HCT116 (cell line): Measurements from ENCODE around the gene TTR. TPM values are rescaled to one million over a fixed set of nuclear protein-coding genes. Genes with fewer than 3 reads are reported as not detected.

ENCODE experiments used
- ATAC-seq: fragments of 200-7000 bp; cut with Tn5 transposase; 2 replicates; pipeline ENCODE4 v1.9.1; 2020; ENCODE audit warnings: mild to moderate bottlenecking, moderate library complexity
- BruUV-seq: library from RNA; stranded (reverse); fragments of 400-500 nt; replicated peaks from 2 replicates; lab custom pipeline; 2021; lab: Mats Ljungman, UMichigan
- CTCF ChIA-PET: fragments of 300-600 bp; sonication (Branson Sonifier 250); formaldehyde crosslinking; loops from one replicate; lab custom pipeline; 2021; ENCODE audit warnings: antibody characterized with exemption; lab: Charles Lee
- POLR2A ChIA-PET: fragments of 300-600, 350-600 bp; sonication (Branson Sonifier 250); formaldehyde crosslinking; loops from one replicate; lab custom pipeline; 2021; ENCODE audit warnings: antibody characterized with exemption; lab: Charles Lee
- RAD21 ChIA-PET, 2 experiments: fragments of 300-600 bp; sonication (Branson Sonifier 250); formaldehyde crosslinking; loops; one replicate each; lab custom pipeline; 2023; ENCODE audit warnings: low total read pairs in 2 of 2; ENCODE audit not compliant: uncharacterized antibody in 2 of 2, unreplicated experiment in 2 of 2, low non-redundant PET in 1 of 2; lab: Charles Lee
- DNase-seq: peaks from one replicate; pipeline ENCODE4 v3.0.0-alpha.2; 2010; ENCODE audit warnings: low read depth, low spot score
- H2AFZ ChIP-seq: fragments of 200-600 bp; shearing (Covaris generic), sonication (generic); 2 replicates; pipeline ENCODE4 v1.6.1; 2017; ENCODE audit warnings: low read depth, mixed run types, mixed read lengths, antibody characterized with exemption, low read length; ENCODE audit not compliant: poor library complexity, severe bottlenecking
- H3K27ac ChIP-seq: 2 replicates; pipeline ENCODE4 v1.5.1; 2012; ENCODE audit warnings: low read depth, low read length
- H3K27me3 ChIP-seq: fragments of 200-600 bp; sonication (generic); 2 replicates; pipeline ENCODE4 v1.6.1; 2016; ENCODE audit warnings: mixed run types, low read length, mixed read lengths; ENCODE audit not compliant: insufficient read depth
- H3K36me3 ChIP-seq, 2 experiments: fragments of 200-500 bp in 1 of 2; fragments of 200-600 bp in 1 of 2; sonication (Bioruptor generic) in 1 of 2; sonication (generic) in 1 of 2; 2 replicates each; pipeline versions ENCODE4 v1.5.1 to v1.6.1; 2014 to 2016; ENCODE audit warnings: low read length in 2 of 2, inconsistent platforms in 1 of 2, mixed read lengths in 1 of 2, mixed run types in 1 of 2; ENCODE audit not compliant: insufficient read depth in 2 of 2, control insufficient read depth in 1 of 2
- H3K4me1 ChIP-seq, 2 experiments: fragments of 200-600 bp in 1 of 2; sonication (generic) in 1 of 2; 2 replicates each; pipeline versions ENCODE4 v1.5.1 to v1.6.1; 2012 to 2017; ENCODE audit warnings: low read length in 2 of 2, inconsistent platforms in 1 of 2, mild to moderate bottlenecking in 1 of 2, mixed read lengths in 1 of 2, mixed run types in 1 of 2, moderate library complexity in 1 of 2; ENCODE audit not compliant: insufficient read depth in 2 of 2, control insufficient read depth in 1 of 2
- H3K4me2 ChIP-seq: fragments of 200-600 bp; sonication (generic); 2 replicates; pipeline ENCODE4 v1.6.1; 2017; ENCODE audit warnings: mixed run types, low read length, mixed read lengths
- H3K4me3 ChIP-seq, 2 experiments: fragments of 200-600 bp in 1 of 2; sonication (generic) in 1 of 2; replicated peaks in 1 of 2; 2 replicates each; pipeline ENCODE4 v1.5.1; 2011 to 2016; ENCODE audit warnings: low read length in 2 of 2, control low read depth in 1 of 2, low read depth in 1 of 2, mild to moderate bottlenecking in 1 of 2, mixed read lengths in 1 of 2, mixed run types in 1 of 2
- H3K79me2 ChIP-seq: fragments of 200-600 bp; sonication (generic); 2 replicates; pipeline ENCODE4 v1.6.1; 2017; ENCODE audit warnings: mild to moderate bottlenecking, mixed run types, low read length, moderate library complexity, mixed read lengths; ENCODE audit not compliant: insufficient read depth
- H3K9ac ChIP-seq: fragments of 200-600 bp; sonication (generic); 2 replicates; pipeline ENCODE4 v1.6.1; 2016; ENCODE audit warnings: low read length, mixed read lengths
- H3K9me2 ChIP-seq: fragments of 200-600 bp; sonication (generic), shearing (Covaris generic); 2 replicates; pipeline ENCODE4 v1.6.1; 2017; ENCODE audit warnings: mixed run types, mild to moderate bottlenecking, moderate library complexity; ENCODE audit not compliant: insufficient read depth
- H3K9me3 ChIP-seq, 2 experiments: fragments of 200-500 bp in 1 of 2; fragments of 200-600 bp in 1 of 2; sonication (Bioruptor generic) in 1 of 2; sonication (generic) in 1 of 2; 2 replicates each; pipeline ENCODE4 v1.6.1; 2014 to 2017; ENCODE audit warnings: low read length in 2 of 2, mixed read lengths in 2 of 2, inconsistent platforms in 1 of 2, low read depth in 1 of 2, mild to moderate bottlenecking in 1 of 2, mixed run types in 1 of 2, moderate library complexity in 1 of 2; ENCODE audit not compliant: control insufficient read depth in 1 of 2, insufficient read depth in 1 of 2
- H4K20me1 ChIP-seq: fragments of 200-600 bp; sonication (generic), shearing (Covaris generic); 2 replicates; pipeline ENCODE4 v1.6.1; 2017; ENCODE audit warnings: mixed run types, mild to moderate bottlenecking, moderate library complexity; ENCODE audit not compliant: insufficient read depth
- CEBPB ChIP-seq: IDR thresholded peaks from 2 replicates; pipeline ENCODE4 v1.6.1; 2012; ENCODE audit warnings: low read depth
- CTCF ChIP-seq, 3 experiments: fragments of 200-600 bp in 1 of 3; sonication (generic) in 1 of 3; IDR thresholded peaks in 2 of 3; conservative IDR thresholded peaks in 1 of 3; 2 replicates each; pipeline ENCODE4 v1.5.1; 2012 to 2017; ENCODE audit warnings: low read depth in 2 of 3, low read length in 2 of 3, antibody characterized with exemption in 1 of 3, borderline replicate concordance in 1 of 3, control low read depth in 1 of 3, mild to moderate bottlenecking in 1 of 3, mixed read lengths in 1 of 3, mixed run types in 1 of 3, moderate library complexity in 1 of 3; ENCODE audit not compliant: insufficient read depth in 1 of 3
- ELF1 ChIP-seq: IDR thresholded peaks from 2 replicates; pipeline ENCODE4 v1.6.1; 2012; ENCODE audit warnings: low read depth, borderline replicate concordance
- EZH2 ChIP-seq: fragments of 200-600 bp; sonication (generic); IDR thresholded peaks from 2 replicates; pipeline ENCODE4 v1.6.1; 2017; ENCODE audit warnings: antibody characterized with exemption, mixed run types
- EZH2phosphoT487 ChIP-seq: fragments of 200-600 bp; IDR thresholded peaks from 2 replicates; pipeline ENCODE4 v1.6.1; 2018; ENCODE audit warnings: antibody characterized with exemption, borderline replicate concordance
- FOSL1 ChIP-seq: IDR thresholded peaks from 2 replicates; pipeline ENCODE4 v1.6.1; 2012; ENCODE audit warnings: low read depth
- JUND ChIP-seq: IDR thresholded peaks from 2 replicates; pipeline ENCODE4 v1.6.1; 2012
- POLR2AphosphoS5 ChIP-seq: IDR thresholded peaks from 2 replicates; pipeline ENCODE4 v1.6.1; 2011; ENCODE audit warnings: mild to moderate bottlenecking, low read depth, low read length, moderate library complexity
- REST ChIP-seq: IDR thresholded peaks from 2 replicates; pipeline ENCODE4 v1.6.1; 2012; ENCODE audit warnings: low read depth
- SIN3A ChIP-seq: IDR thresholded peaks from 2 replicates; pipeline ENCODE4 v1.6.1; 2012; ENCODE audit warnings: low read depth
- SP1 ChIP-seq: IDR thresholded peaks from 2 replicates; pipeline ENCODE4 v1.6.1; 2012; ENCODE audit warnings: low read depth
- SRF ChIP-seq: IDR thresholded peaks from 2 replicates; pipeline ENCODE4 v1.6.1; 2012; ENCODE audit warnings: low read depth
- YY1 ChIP-seq: IDR thresholded peaks from 2 replicates; pipeline ENCODE4 v1.6.1; 2011; ENCODE audit warnings: low read length, low read depth, moderate library complexity, mild to moderate bottlenecking; ENCODE audit not compliant: insufficient replicate concordance; ENCODE audit errors: extremely low read depth
- ZFX ChIP-seq: fragments of 450-650 bp; IDR thresholded peaks from 2 replicates; pipeline ENCODE4 v1.6.1; 2017
- intact Hi-C: fragments of 100-400 bp; cut with micrococcal nuclease; formaldehyde crosslinking; loops from 2 replicates; pipeline ENCODE4 v1.10.0; 2022
- total RNA-seq: library from RNA; stranded (reverse); gene quantifications from one replicate; pipeline ENCODE4 v1.2.1, GENCODE V29; 2021; ENCODE audit not compliant: unreplicated experiment
- TF ChIP-seq, protein P1 (sequence below): IDR thresholded peaks from 2 replicates; pipeline ENCODE4 v1.6.1; 2012
- TF ChIP-seq, protein P2 (sequence below): IDR thresholded peaks from 2 replicates; pipeline ENCODE4 v1.6.1; 2011; ENCODE audit warnings: mild to moderate bottlenecking, low read length, moderate library complexity; ENCODE audit not compliant: insufficient replicate concordance; ENCODE audit errors: extremely low read depth

Gene TTR
- total RNA-seq, 1 experiment from 2014 or later: 1.2 TPM

- CTCF ChIA-PET: interaction anchor here (1.1 kb wide), 1 partner anchor 583 kb away, joined by 3 read pairs; no protein-coding TSS in a partner anchor
- intact Hi-C loops: loop anchor here (5.0 to 10.0 kb wide), 2 partner anchors 520 to 998 kb away; no protein-coding TSS in a partner anchor
Measured at GRCh38 chr18:31554776-31555175, 36.9 kb upstream of the TTR start.

More at GRCh38 chr18:31554776-31555175, 36.9 kb upstream of the TTR start:
- no peak overlapping the region for H3K4me2 ChIP-seq
- DNase-seq (no peak), ATAC-seq (no peak)
- no peaks in the 10 kb centered on the region for H4K20me1 ChIP-seq
- RAD21 ChIA-PET: no interaction called here
- no peaks in the 10 kb centered on the region for H3K27me3 ChIP-seq
- H3K9me2 ChIP-seq: no peaks in the 10 kb centered on the region
- H3K79me2 ChIP-seq: no peaks in the 10 kb centered on the region
- no peaks in the 10 kb centered on the region for H3K9me3 ChIP-seq
- no peak overlapping the region for H3K9ac ChIP-seq
- BruUV-seq: no TSS peak
- no peak overlapping the region for H3K4me3 ChIP-seq
- no peak overlapping the region for H3K27ac ChIP-seq
- no peaks in the 10 kb centered on the region; a peak in 1 of 4 replicates for H3K4me1 ChIP-seq
- TF ChIP-seq SP1 (no peak), EZH2phosphoT487 (no peak), ELF1 (no peak), CTCF (IDR thresholded peaks at IDR 0.05 in 2 of 3, conservative IDR thresholded peaks at IDR 0.05 in 1 of 3; ENCODE audit: borderline replicate concordance in 1 of 3, insufficient read depth in 1 of 3, low read depth in 2 of 3, low read length in 2 of 3) (no peak), POLR2AphosphoS5 (no peak), REST (no peak), FOSL1 (no peak), ZFX (no peak), EZH2 (no peak), SIN3A (no peak), JUND (no peak), CEBPB (no peak), YY1 (no peak), SRF (no peak)
- TF ChIP-seq, protein P1, sequence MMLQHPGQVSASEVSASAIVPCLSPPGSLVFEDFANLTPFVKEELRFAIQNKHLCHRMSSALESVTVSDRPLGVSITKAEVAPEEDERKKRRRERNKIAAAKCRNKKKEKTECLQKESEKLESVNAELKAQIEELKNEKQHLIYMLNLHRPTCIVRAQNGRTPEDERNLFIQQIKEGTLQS: no peak
- TF ChIP-seq, protein P2, sequence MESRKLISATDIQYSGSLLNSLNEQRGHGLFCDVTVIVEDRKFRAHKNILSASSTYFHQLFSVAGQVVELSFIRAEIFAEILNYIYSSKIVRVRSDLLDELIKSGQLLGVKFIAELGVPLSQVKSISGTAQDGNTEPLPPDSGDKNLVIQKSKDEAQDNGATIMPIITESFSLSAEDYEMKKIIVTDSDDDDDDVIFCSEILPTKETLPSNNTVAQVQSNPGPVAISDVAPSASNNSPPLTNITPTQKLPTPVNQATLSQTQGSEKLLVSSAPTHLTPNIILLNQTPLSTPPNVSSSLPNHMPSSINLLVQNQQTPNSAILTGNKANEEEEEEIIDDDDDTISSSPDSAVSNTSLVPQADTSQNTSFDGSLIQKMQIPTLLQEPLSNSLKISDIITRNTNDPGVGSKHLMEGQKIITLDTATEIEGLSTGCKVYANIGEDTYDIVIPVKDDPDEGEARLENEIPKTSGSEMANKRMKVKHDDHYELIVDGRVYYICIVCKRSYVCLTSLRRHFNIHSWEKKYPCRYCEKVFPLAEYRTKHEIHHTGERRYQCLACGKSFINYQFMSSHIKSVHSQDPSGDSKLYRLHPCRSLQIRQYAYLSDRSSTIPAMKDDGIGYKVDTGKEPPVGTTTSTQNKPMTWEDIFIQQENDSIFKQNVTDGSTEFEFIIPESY: no peak
- no peaks in the 10 kb centered on the region for H3K36me3 ChIP-seq
- H2AFZ ChIP-seq: no peak overlapping the region
- POLR2A ChIA-PET: no interaction called here
